ENCODE data around the gene CDK6.
A peak's percentile ranks its signal among the peaks of the same experiment; 100 is the strongest.

The CDK6 gene

GRCh38 chr7:92824901-92825480 lies 11.4 kb downstream of the CDK6 start:
- no peak for DNase-seq

GRCh38 chr7:92824450-92824849 lies 11.9 kb downstream of the CDK6 start:
- no peak for DNase-seq

GRCh38 chr7:92823042-92823441 lies 13.3 kb downstream of the CDK6 start:
- no peak for DNase-seq

GRCh38 chr7:92820191-92820590 lies 16.2 kb downstream of the CDK6 start:
- no peak for DNase-seq

GRCh38 chr7:92817398-92817797 lies 19.0 kb downstream of the CDK6 start:
- no peak for DNase-seq

GRCh38 chr7:92815412-92815811 lies 21.0 kb downstream of the CDK6 start:
- DNase-seq = no peak

GRCh38 chr7:92813390-92814024 lies 22.9 kb downstream of the CDK6 start:
- peak in 1 of 2 donors; percentile 54 for DNase-seq

- no peak for DNase-seq
Observed at GRCh38 chr7:92811158-92811557, 25.2 kb downstream of the CDK6 start.

- peak; percentile 64 to 80 for DNase-seq
Observed at GRCh38 chr7:92809760-92810573, 26.4 kb downstream of the CDK6 start.

GRCh38 chr7:92809397-92809759 lies 27.0 kb downstream of the CDK6 start:
- no peak for DNase-seq

GRCh38 chr7:92808635-92809034 lies 27.7 kb downstream of the CDK6 start:
- no peak for DNase-seq

GRCh38 chr7:92808006-92808405 lies 28.4 kb downstream of the CDK6 start:
- no peak for DNase-seq

- DNase-seq = no peak
Observed at GRCh38 chr7:92806496-92806895, 29.9 kb downstream of the CDK6 start.

- DNase-seq = no peak
Observed at GRCh38 chr7:92802406-92802805, 34.0 kb downstream of the CDK6 start.

GRCh38 chr7:92799446-92800211 lies 36.7 kb downstream of the CDK6 start:
- no peak for DNase-seq

- DNase-seq = no peak
Observed at GRCh38 chr7:92798517-92799249, 37.7 kb downstream of the CDK6 start.

GRCh38 chr7:92797693-92798092 lies 38.7 kb downstream of the CDK6 start:
- DNase-seq = peak in 1 of 2 donors; percentile 16

- DNase-seq = no peak
Observed at GRCh38 chr7:92797284-92797683, 39.1 kb downstream of the CDK6 start.

GRCh38 chr7:92794831-92795230 lies 41.5 kb downstream of the CDK6 start:
- DNase-seq = no peak

- no peak for DNase-seq
Observed at GRCh38 chr7:92794391-92794790, 42.0 kb downstream of the CDK6 start.

- no peak for DNase-seq
Observed at GRCh38 chr7:92793656-92794205, 42.6 kb downstream of the CDK6 start.

GRCh38 chr7:92790992-92791391 lies 45.4 kb downstream of the CDK6 start:
- DNase-seq = no peak
